IPS-18c (cell line): ENCODE measurements around the gene FAM25C.
"Not testable (repeated sequence)": the region's sequence is repeated elsewhere in the genome, so short reads cannot be mapped to it uniquely, and the experiment has no call there.

Experiments
- H3K4me3 ChIP-seq: 2 replicates; pipeline ENCODE4 v1.7.0; 2013; ENCODE audit warnings: low read depth, mild to moderate bottlenecking, low read length, moderate library complexity; ENCODE audit not compliant: insufficient read depth
- H3K9me3 ChIP-seq: one replicate; pipeline ENCODE4 v1.6.1; 2013; ENCODE audit warnings: mild to moderate bottlenecking, low read length, moderate library complexity; ENCODE audit not compliant: control insufficient read depth, insufficient read depth

FAM25C gene

DNA sequence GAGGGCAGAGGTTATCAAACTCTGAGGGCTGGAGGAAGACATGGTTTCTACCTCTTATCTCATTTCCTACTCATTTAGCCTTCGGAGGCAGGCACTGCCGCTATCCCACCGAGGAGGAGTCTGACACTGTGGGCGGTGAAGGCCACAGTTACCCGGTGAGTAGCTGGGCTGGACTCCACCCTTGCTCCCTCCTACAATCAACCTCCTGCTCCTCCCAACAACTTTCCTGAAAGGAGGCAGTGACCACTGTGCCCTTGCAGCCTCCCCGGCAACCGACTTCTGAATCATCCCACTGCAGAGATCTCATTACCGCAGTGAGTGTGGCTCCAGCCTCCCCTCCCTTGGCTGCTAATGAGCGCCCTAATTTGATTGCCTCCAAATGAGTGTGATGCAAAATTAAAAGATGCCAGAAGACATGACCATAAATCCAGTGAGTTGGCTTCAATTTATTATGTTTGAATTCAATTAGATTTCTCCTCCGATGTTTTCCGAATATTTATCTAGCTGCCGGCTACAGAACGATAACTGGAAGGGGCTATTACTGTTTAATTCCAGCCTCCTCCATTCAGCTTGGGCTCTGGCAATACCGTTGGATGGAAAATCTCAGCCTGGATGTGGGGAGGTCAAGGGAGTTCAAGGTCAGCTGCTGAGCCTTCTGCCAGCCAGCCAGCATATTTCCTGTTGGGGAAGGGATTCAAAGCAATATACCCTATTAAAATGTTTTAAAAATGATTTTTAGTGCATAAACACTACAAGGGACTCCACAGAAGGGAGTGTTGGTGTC is 35.1 kb downstream of the FAM25C start:
- not testable (repeated sequence) for H3K4me3 ChIP-seq, H3K9me3 ChIP-seq

DNA sequence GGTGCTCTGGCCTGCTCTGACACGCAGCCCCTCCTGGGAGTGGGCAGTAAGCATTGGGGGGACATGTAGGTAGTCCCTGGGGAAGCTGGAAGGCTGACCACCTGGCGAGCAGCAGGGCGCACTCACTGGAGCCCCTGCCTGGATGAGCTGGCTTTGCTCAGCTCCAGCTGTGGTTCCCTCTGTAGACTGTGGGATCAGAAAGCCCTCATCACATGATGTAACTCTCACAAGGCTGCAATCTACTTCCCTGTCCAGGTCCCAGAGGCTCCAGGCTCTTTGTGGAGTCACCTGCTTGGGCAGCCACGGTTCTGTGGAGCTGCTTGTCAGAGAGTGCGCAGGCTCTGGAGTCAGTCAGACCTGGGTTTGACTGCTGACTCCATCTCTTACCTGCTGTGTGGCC is 36.8 kb downstream of the FAM25C start:
- not testable (repeated sequence) for H3K4me3 ChIP-seq, H3K9me3 ChIP-seq

DNA sequence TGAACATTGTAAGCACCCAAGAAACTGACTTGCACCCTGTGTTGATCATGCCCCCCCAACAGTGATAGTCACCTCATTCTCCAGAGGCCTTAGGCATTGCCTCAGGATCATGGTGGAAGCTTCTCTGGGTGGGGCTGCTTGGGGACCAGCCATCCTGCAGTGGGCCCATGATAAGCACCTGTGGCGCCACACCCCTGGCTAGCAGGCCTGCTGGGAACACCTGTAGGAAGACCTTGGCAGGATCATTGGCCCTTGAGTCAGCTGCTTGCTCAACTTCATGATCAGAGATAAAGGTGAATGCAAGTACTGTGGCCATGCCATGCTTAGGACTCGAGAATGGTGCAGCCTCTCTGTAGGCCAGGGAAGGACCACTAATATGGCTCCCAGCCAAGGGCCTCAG is 38.9 kb downstream of the FAM25C start:
- not testable (repeated sequence) for H3K4me3 ChIP-seq, H3K9me3 ChIP-seq

DNA sequence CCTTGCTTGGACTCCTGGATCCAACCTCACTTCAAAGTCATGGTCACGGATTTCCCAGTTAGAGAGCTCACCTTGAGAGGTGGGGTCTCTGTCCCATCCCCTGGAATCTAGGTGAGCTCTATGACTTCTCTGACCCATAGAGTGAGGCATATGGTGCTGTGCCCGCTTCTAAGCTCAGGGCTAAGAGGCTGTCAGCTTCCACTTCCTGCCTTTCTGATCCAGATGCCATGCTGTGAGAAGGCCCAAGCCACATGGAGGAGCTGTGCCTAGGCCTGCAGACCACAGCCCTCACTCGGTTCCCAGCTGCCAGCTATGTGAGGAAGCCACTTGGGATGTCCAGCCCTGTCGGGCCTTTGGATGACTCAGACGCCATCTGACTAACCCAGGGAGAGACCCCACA is 39.9 kb downstream of the FAM25C start:
- H3K4me3 ChIP-seq, H3K9me3 ChIP-seq: not testable (repeated sequence)

DNA sequence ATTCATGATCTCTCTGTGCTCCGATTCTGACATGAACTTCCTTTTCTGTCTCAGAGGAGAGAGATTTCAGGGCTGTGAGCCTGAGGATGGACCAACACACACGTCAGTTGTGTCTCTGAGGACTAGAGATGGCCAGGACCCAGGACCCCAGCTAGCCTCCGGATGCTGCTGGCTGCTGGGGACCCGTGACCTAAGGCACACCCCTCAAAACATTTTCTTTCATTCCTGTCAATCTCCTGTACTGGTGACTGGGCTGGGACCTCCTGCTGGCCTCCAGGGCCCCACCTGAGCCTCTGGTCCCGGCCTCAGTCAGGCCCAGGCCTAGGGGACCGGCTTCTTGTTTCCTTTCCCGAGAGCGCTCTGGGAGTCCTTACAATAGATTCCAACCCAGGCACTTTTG is 42.4 kb downstream of the FAM25C start:
- not testable (repeated sequence) for H3K9me3 ChIP-seq

DNA sequence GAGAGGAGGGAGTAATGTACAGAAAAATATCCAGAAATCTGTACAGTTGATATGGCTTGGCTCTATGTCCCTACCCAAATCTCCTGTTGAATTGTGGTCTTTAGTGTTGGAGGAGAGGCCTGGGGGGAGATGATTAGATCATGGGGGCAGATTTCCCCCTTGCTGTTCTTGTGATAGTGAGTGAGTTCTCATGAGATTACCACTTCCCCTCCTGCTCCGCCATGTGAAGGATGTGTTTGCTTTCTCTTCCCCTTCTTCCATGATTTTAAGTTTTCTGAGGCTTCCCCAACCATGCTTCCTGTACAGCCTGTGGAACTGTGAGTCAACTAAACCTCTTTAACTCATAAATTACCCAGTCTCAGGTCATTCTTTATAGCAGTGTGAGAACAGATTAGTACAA is 52.2 kb downstream of the FAM25C start:
- H3K9me3 ChIP-seq, H3K4me3 ChIP-seq: not testable (repeated sequence)

More for the DNA sequence above, 42.4 kb downstream of the FAM25C start:
- H3K4me3 ChIP-seq, result not testable (repeated sequence)
